GM23338 (cell line): ENCODE results near the gene TARBP1. TPM values are rescaled to one million over a fixed set of nuclear protein-coding genes. Genes with fewer than 3 reads are reported as not detected.

Source experiments
- ATAC-seq: fragments of 200-7000 bp; cut with Tn5 transposase; 3 replicates; pipeline ENCODE4 v1.9.1; 2020
- DNase-seq: peaks from one replicate; pipeline ENCODE4 v3.0.0-alpha.2; 2015; ENCODE audit warnings: low spot score
- H2AFZ ChIP-seq: fragments of 200-600 bp; sonication (generic); 2 replicates; pipeline ENCODE4 v1.8.0; 2016; ENCODE audit warnings: antibody characterized with exemption, mild to moderate bottlenecking, moderate library complexity
- H3F3A ChIP-seq: fragments of 200-600 bp; sonication (generic); replicated peaks from 2 replicates; pipeline ENCODE4 v1.8.0; 2017; ENCODE audit warnings: antibody characterized with exemption, mixed run types, low read depth
- H3K27ac ChIP-seq: fragments of 200-600 bp; sonication (generic); 2 replicates; pipeline ENCODE4 v1.6.1; 2016; ENCODE audit warnings: low read depth
- H3K27me3 ChIP-seq: fragments of 200-600 bp; sonication (generic); 2 replicates; pipeline ENCODE4 v1.8.0; 2016; ENCODE audit warnings: mild to moderate bottlenecking, mixed run types, moderate library complexity; ENCODE audit not compliant: insufficient read depth
- H3K36me3 ChIP-seq: fragments of 200-600 bp; sonication (generic); 2 replicates; pipeline ENCODE4 v1.8.0; 2016; ENCODE audit warnings: mild to moderate bottlenecking; ENCODE audit not compliant: insufficient read depth
- H3K4me1 ChIP-seq: fragments of 200-600 bp; sonication (generic); 2 replicates; pipeline ENCODE4 v1.8.0; 2016; ENCODE audit warnings: mild to moderate bottlenecking, moderate library complexity; ENCODE audit not compliant: insufficient read depth
- H3K4me2 ChIP-seq: fragments of 200-600 bp; sonication (generic); 2 replicates; pipeline ENCODE4 v1.7.1; 2017; ENCODE audit warnings: mixed run types
- H3K4me3 ChIP-seq: fragments of 200-600 bp; sonication (generic); 2 replicates; pipeline ENCODE4 v1.6.1; 2016; ENCODE audit warnings: mixed run types
- H3K79me2 ChIP-seq: fragments of 200-600 bp; sonication (generic); replicated peaks from 2 replicates; pipeline ENCODE4 v1.8.0; 2017; ENCODE audit warnings: mild to moderate bottlenecking; ENCODE audit not compliant: insufficient read depth
- H3K9me2 ChIP-seq: fragments of 200-600 bp; sonication (generic); 2 replicates; pipeline ENCODE4 v1.8.0; 2017; ENCODE audit not compliant: insufficient read depth
- H4K20me1 ChIP-seq: fragments of 200-600 bp; sonication (generic); replicated peaks from 2 replicates; pipeline ENCODE4 v1.8.0; 2017; ENCODE audit warnings: mild to moderate bottlenecking; ENCODE audit not compliant: insufficient read depth
- H3K27ac Mint-ChIP-seq: 2 replicates; pipeline ENCODE4 v1.8.0; 2020; ENCODE audit warnings: inconsistent platforms, mild to moderate bottlenecking, moderate library complexity, mixed read lengths
- H3K27me3 Mint-ChIP-seq: 3 replicates; pipeline ENCODE4 v1.8.0; 2022; ENCODE audit warnings: low read depth, mild to moderate bottlenecking, moderate library complexity, mixed read lengths, inconsistent platforms; ENCODE audit not compliant: insufficient read depth, poor library complexity
- H3K36me3 Mint-ChIP-seq: 3 replicates; pipeline ENCODE4 v1.8.0; 2021; ENCODE audit warnings: low read depth, mild to moderate bottlenecking, inconsistent platforms, moderate library complexity, mixed read lengths
- H3K4me1 Mint-ChIP-seq: 3 replicates; pipeline ENCODE4 v1.8.0; 2020; ENCODE audit warnings: mild to moderate bottlenecking, inconsistent platforms, mixed read lengths
- H3K4me3 Mint-ChIP-seq: 3 replicates; pipeline ENCODE4 v1.8.0; 2021; ENCODE audit warnings: moderate library complexity, mild to moderate bottlenecking, inconsistent platforms, mixed read lengths
- H3K9me3 Mint-ChIP-seq: 3 replicates; pipeline ENCODE4 v1.8.0; 2020; ENCODE audit warnings: moderate library complexity, mild to moderate bottlenecking, inconsistent platforms, mixed read lengths
- CTCF ChIP-seq, 2 experiments: fragments of 200-600 bp in 1 of 2; sonication (generic) in 1 of 2; conservative IDR thresholded peaks; 2 replicates each; pipeline versions ENCODE4 v1.5.1 to v1.6.1; 2016 to 2017; ENCODE audit warnings: antibody characterized with exemption in 2 of 2, low read depth in 2 of 2, mild to moderate bottlenecking in 2 of 2, moderate library complexity in 1 of 2
- ETS1 ChIP-seq: IDR thresholded peaks from 2 replicates; pipeline ENCODE4 v1.6.1; 2016; ENCODE audit warnings: antibody characterized with exemption
- EZH2 ChIP-seq: fragments of 200-600 bp; sonication (generic); IDR thresholded peaks from one replicate; pipeline ENCODE4 v1.8.0; 2017; ENCODE audit warnings: antibody characterized with exemption, mild to moderate bottlenecking, low read depth; ENCODE audit not compliant: unreplicated experiment
- EZH2phosphoT487 ChIP-seq: fragments of 200-600 bp; sonication (generic); IDR thresholded peaks from one replicate; pipeline ENCODE4 v1.8.1; 2018; ENCODE audit warnings: antibody characterized with exemption; ENCODE audit not compliant: unreplicated experiment
- JUNB ChIP-seq: IDR thresholded peaks from one replicate; pipeline ENCODE4 v1.6.1; 2016; ENCODE audit warnings: antibody characterized with exemption; ENCODE audit not compliant: unreplicated experiment
- NANOG ChIP-seq: IDR thresholded peaks from 2 replicates; pipeline ENCODE4 v1.6.1; 2016; ENCODE audit warnings: antibody characterized with exemption, borderline replicate concordance
- POLR2AphosphoS5 ChIP-seq: IDR thresholded peaks from 2 replicates; pipeline ENCODE4 v1.6.1; 2016; ENCODE audit warnings: antibody characterized with exemption, low read depth
- STAT1 ChIP-seq: IDR thresholded peaks from one replicate; pipeline ENCODE4 v1.6.1; 2016; ENCODE audit warnings: antibody characterized with exemption; ENCODE audit not compliant: unreplicated experiment
- ZNF114 ChIP-seq: fragments of 250-450 bp; sonication (Bioruptor Pico); IDR thresholded peaks from 2 replicates; pipeline ENCODE4 v1.5.0; 2020; ENCODE audit warnings: mild to moderate bottlenecking, moderate library complexity
- polyA plus RNA-seq: library from polyadenylated mRNA; unstranded; fragments of >200 nt; fragmentation: Nextera tagmentation; extraction: Ambion mirVana; gene quantifications from 2 replicates; pipeline ENCODE4 v1.2.1, GENCODE V29; 2016
- total RNA-seq: library from RNA; depleted of rRNA; stranded (reverse); fragments of >200 nt; shearing (Covaris generic); gene quantifications from 2 replicates; pipeline ENCODE4 v1.2.3, GENCODE V29; 2014
- TF ChIP-seq, protein P1 (sequence below): IDR thresholded peaks from one replicate; pipeline ENCODE4 v1.6.1; 2018; ENCODE audit warnings: antibody characterized with exemption; ENCODE audit not compliant: unreplicated experiment
- TF ChIP-seq, protein P2 (sequence below): fragments of 250-450 bp; sonication (Bioruptor Pico); IDR thresholded peaks from 2 replicates; pipeline ENCODE4 v1.5.0; 2020; ENCODE audit warnings: mild to moderate bottlenecking, moderate library complexity

Gene TARBP1
- total and polyA plus RNA-seq, 2 experiments from 2014 or later = 14.9 to 18.8 TPM

DNA sequence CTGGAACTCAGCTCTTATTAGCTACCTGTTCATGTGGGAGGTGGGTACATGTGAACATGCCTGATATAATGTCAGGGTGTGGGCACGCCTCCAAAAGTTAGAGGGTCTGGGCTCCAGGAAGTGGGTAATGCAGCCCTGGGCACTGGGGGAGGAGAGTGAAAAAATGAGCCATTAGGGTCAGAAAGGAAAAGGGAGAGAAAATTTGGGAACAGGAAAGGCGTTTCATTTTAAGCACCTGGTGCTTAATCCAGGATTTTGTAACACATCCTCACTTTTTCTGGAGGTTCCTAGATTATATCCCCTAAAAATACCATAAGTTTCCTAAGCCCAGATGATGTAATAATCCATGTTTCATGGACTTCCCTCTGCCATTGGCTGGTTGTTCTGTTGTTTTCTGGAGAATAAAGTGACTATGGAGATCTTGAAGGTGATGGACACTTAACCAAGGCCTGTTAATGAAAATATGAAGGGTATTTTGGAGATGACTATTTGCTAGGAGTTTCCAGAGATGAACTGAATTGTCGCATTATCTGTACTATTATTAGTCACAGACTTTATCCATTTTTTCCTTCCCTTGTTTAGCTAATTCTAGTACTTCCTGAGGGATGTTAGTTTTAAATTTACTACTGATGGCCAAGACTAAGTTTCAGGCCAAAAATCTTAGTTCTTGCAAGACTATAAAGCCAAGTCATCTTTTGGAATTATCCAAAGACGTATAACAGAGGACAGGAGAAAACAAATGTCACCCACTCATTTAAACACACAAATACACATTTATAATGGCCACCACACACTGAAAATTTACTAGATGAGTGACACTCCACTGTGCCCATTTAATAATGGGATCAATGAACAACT is 24.4 kb upstream of the TARBP1 start:
- DNase-seq (no peak), ATAC-seq (no peak)
- Histone ChIP-seq H3K4me2 (peak overlapping the region; percentile 70), H3K4me3 (no peak overlapping the region), H3K79me2 (no peaks in the 10 kb centered on the region), H3K27ac (no peak overlapping the region), H3K4me1 (peaks cover 25% of the 10 kb centered on the region), H3K36me3 (no peaks in the 10 kb centered on the region), H3K9me2 (no peaks in the 10 kb centered on the region; the same call in 1 of the 2 replicates), H2AFZ (no peak overlapping the region), H3K27me3 (no peaks in the 10 kb centered on the region), H3F3A (no peaks in the 10 kb centered on the region), H4K20me1 (no peaks in the 10 kb centered on the region)
- Mint-ChIP-seq H3K4me1 (peaks cover 46% of the 10 kb centered on the region), H3K9me3 (peaks cover 3% of the 10 kb centered on the region; the same call in 2 of the 3 replicates), H3K4me3 (no peak overlapping the region), H3K27me3 (no peaks in the 10 kb centered on the region), H3K27ac (no peak overlapping the region), H3K36me3 (no peaks in the 10 kb centered on the region; the same call in 2 of the 3 replicates)
- TF ChIP-seq CTCF (conservative IDR thresholded peaks at IDR 0.05; ENCODE audit: low read depth in 2 of 2) (no peak), EZH2phosphoT487 (no peak), EZH2 (no peak), ETS1 (no peak), ZNF114 (no peak), NANOG (no peak), JUNB (no peak), POLR2AphosphoS5 (no peak), STAT1 (no peak)
- TF ChIP-seq, protein P1, sequence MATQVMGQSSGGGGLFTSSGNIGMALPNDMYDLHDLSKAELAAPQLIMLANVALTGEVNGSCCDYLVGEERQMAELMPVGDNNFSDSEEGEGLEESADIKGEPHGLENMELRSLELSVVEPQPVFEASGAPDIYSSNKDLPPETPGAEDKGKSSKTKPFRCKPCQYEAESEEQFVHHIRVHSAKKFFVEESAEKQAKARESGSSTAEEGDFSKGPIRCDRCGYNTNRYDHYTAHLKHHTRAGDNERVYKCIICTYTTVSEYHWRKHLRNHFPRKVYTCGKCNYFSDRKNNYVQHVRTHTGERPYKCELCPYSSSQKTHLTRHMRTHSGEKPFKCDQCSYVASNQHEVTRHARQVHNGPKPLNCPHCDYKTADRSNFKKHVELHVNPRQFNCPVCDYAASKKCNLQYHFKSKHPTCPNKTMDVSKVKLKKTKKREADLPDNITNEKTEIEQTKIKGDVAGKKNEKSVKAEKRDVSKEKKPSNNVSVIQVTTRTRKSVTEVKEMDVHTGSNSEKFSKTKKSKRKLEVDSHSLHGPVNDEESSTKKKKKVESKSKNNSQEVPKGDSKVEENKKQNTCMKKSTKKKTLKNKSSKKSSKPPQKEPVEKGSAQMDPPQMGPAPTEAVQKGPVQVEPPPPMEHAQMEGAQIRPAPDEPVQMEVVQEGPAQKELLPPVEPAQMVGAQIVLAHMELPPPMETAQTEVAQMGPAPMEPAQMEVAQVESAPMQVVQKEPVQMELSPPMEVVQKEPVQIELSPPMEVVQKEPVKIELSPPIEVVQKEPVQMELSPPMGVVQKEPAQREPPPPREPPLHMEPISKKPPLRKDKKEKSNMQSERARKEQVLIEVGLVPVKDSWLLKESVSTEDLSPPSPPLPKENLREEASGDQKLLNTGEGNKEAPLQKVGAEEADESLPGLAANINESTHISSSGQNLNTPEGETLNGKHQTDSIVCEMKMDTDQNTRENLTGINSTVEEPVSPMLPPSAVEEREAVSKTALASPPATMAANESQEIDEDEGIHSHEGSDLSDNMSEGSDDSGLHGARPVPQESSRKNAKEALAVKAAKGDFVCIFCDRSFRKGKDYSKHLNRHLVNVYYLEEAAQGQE = no peak
- TF ChIP-seq, protein P2, sequence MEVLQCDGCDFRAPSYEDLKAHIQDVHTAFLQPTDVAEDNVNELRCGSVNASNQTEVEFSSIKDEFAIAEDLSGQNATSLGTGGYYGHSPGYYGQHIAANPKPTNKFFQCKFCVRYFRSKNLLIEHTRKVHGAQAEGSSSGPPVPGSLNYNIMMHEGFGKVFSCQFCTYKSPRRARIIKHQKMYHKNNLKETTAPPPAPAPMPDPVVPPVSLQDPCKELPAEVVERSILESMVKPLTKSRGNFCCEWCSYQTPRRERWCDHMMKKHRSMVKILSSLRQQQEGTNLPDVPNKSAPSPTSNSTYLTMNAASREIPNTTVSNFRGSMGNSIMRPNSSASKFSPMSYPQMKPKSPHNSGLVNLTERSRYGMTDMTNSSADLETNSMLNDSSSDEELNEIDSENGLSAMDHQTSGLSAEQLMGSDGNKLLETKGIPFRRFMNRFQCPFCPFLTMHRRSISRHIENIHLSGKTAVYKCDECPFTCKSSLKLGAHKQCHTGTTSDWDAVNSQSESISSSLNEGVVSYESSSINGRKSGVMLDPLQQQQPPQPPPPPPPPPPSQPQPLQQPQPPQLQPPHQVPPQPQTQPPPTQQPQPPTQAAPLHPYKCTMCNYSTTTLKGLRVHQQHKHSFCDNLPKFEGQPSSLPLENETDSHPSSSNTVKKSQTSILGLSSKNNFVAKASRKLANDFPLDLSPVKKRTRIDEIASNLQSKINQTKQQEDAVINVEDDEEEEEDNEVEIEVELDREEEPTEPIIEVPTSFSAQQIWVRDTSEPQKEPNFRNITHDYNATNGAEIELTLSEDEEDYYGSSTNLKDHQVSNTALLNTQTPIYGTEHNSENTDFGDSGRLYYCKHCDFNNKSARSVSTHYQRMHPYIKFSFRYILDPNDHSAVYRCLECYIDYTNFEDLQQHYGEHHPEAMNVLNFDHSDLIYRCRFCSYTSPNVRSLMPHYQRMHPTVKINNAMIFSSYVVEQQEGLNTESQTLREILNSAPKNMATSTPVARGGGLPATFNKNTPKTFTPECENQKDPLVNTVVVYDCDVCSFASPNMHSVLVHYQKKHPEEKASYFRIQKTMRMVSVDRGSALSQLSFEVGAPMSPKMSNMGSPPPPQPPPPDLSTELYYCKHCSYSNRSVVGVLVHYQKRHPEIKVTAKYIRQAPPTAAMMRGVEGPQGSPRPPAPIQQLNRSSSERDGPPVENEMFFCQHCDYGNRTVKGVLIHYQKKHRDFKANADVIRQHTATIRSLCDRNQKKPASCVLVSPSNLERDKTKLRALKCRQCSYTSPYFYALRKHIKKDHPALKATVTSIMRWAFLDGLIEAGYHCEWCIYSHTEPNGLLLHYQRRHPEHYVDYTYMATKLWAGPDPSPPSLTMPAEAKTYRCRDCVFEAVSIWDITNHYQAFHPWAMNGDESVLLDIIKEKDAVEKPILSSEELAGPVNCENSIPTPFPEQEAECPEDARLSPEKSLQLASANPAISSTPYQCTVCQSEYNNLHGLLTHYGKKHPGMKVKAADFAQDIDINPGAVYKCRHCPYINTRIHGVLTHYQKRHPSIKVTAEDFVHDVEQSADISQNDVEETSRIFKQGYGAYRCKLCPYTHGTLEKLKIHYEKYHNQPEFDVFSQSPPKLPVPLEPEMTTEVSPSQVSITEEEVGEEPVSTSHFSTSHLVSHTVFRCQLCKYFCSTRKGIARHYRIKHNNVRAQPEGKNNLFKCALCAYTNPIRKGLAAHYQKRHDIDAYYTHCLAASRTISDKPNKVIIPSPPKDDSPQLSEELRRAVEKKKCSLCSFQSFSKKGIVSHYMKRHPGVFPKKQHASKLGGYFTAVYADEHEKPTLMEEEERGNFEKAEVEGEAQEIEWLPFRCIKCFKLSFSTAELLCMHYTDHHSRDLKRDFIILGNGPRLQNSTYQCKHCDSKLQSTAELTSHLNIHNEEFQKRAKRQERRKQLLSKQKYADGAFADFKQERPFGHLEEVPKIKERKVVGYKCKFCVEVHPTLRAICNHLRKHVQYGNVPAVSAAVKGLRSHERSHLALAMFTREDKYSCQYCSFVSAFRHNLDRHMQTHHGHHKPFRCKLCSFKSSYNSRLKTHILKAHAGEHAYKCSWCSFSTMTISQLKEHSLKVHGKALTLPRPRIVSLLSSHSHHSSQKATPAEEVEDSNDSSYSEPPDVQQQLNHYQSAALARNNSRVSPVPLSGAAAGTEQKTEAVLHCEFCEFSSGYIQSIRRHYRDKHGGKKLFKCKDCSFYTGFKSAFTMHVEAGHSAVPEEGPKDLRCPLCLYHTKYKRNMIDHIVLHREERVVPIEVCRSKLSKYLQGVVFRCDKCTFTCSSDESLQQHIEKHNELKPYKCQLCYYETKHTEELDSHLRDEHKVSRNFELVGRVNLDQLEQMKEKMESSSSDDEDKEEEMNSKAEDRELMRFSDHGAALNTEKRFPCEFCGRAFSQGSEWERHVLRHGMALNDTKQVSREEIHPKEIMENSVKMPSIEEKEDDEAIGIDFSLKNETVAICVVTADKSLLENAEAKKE = no peak
